CD4-positive, alpha-beta T cell treated with Interleukin-4 for 4 hours (primary cell): ENCODE results near the gene MRPL22.
"Not testable (repeated sequence)": the region's sequence is repeated elsewhere in the genome, so short reads cannot be mapped to it uniquely, and the experiment has no call there.

Experiments used
- DNase-seq: peaks from one replicate; pipeline ENCODE4 v3.0.0-alpha.2; 2020

MRPL22 gene

GRCh38 chr5:154940772-154941620 lies at the start of gene MRPL22:
Gene MRPL22 (plus strand): TSS chr5:154941073. CDS start chr5:154941111, 38 bp downstream.
- DNase-seq: peak; percentile 95

- no peak for DNase-seq
Observed at GRCh38 chr5:154892369-154892771, 48.5 kb upstream of the MRPL22 start.

- DNase-seq: no peak
Observed at GRCh38 chr5:154893381-154893780, 47.5 kb upstream of the MRPL22 start.

- DNase-seq: no peak
Observed at GRCh38 chr5:154895606-154896561, 45.0 kb upstream of the MRPL22 start.

- DNase-seq: no peak
Observed at GRCh38 chr5:154896562-154897165, 44.2 kb upstream of the MRPL22 start.

GRCh38 chr5:154898210-154898609 lies 42.7 kb upstream of the MRPL22 start:
- DNase-seq: no peak

GRCh38 chr5:154899151-154899816 lies 41.6 kb upstream of the MRPL22 start:
- no peak for DNase-seq

GRCh38 chr5:154900066-154900465 lies 40.8 kb upstream of the MRPL22 start:
- no peak for DNase-seq

GRCh38 chr5:154901276-154901675 lies 39.6 kb upstream of the MRPL22 start:
- DNase-seq: no peak

GRCh38 chr5:154901913-154902312 lies 39.0 kb upstream of the MRPL22 start:
- no peak for DNase-seq

- not testable (repeated sequence) for DNase-seq
Observed at GRCh38 chr5:154905601-154906000, 35.3 kb upstream of the MRPL22 start.

GRCh38 chr5:154916874-154917273 lies 24.0 kb upstream of the MRPL22 start:
- no peak for DNase-seq

- DNase-seq: no peak
Observed at GRCh38 chr5:154917757-154918156, 23.1 kb upstream of the MRPL22 start.

- no peak for DNase-seq
Observed at GRCh38 chr5:154923441-154924430, 17.1 kb upstream of the MRPL22 start.

- no peak for DNase-seq
Observed at GRCh38 chr5:154933537-154933936, 7.3 kb upstream of the MRPL22 start.

GRCh38 chr5:154934881-154935280 lies 6.0 kb upstream of the MRPL22 start:
- DNase-seq: no peak

- DNase-seq: no peak
Observed at GRCh38 chr5:154937186-154937717, 3.6 kb upstream of the MRPL22 start.

- DNase-seq: peak; percentile 84
Observed at GRCh38 chr5:154937718-154938466, 3.0 kb upstream of the MRPL22 start, which contains the start of gene GEMIN5. Gene GEMIN5 (minus strand): TSS chr5:154938211. CDS start chr5:154938133, 78 bp downstream.

GRCh38 chr5:154939387-154939786 lies 1.5 kb upstream of the MRPL22 start:
- DNase-seq: not testable (repeated sequence)

- DNase-seq: no peak
Observed at GRCh38 chr5:154940375-154940771, 500 bp upstream of the MRPL22 start.
